Measurements from ENCODE around the gene EIF2AK2. TPM values are rescaled to one million over a fixed set of nuclear protein-coding genes. Genes with fewer than 3 reads are reported as not detected.

The EIF2AK2 gene
- total RNA-seq, 2 experiments from 2014 or later = 113 to 117 TPM

DNA sequence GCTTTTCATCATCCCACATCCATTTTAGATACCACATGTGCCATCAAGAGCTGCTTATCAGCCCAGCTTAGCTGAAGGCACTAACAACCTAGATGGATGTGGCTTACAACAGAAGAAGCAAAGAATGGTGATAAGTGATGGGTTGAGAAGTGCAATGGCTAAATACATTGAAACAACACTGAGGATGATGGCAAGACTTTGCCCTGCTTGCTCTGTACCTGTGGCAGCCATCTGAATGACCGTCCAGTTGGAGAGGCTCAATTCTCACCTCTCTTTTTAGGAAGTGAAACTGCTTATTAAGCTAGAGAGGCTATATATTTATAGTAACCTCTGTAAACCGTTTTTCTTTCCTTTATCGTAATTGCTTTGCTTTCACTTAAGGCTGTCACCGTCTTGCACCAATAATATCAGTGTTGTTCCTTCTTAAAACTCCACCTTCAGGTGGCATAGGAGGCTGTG, 66.7 kb downstream of the EIF2AK2 start:
- DNase-seq = no peak
- CTCF ChIA-PET = no interaction called here
- ATAC-seq = no peak
- Mint-ChIP-seq H3K36me3 (ENCODE audit: low read depth) (peaks cover 32% of the 10 kb centered on the region), H3K9me3 (ENCODE audit: insufficient read depth) (no peaks in the 10 kb centered on the region), H3K4me3 (no peak overlapping the region), H3K27me3 (ENCODE audit: low read depth) (no peaks in the 10 kb centered on the region), H3K27ac (no peak overlapping the region), H3K4me1 (ENCODE audit: low read depth) (no peaks in the 10 kb centered on the region)
- POLR2A ChIA-PET = no interaction called here

GRCh38 chr2:37085731-37086147, 71.0 kb downstream of the EIF2AK2 start:
- DNase-seq = no peak
- ATAC-seq = no peak
- Mint-ChIP-seq H3K27ac (no peak overlapping the region), H3K4me3 (no peak overlapping the region), H3K9me3 (ENCODE audit: insufficient read depth) (no peaks in the 10 kb centered on the region), H3K27me3 (ENCODE audit: low read depth) (no peaks in the 10 kb centered on the region), H3K36me3 (ENCODE audit: low read depth) (peaks cover 30% of the 10 kb centered on the region), H3K4me1 (ENCODE audit: low read depth) (peaks cover 18% of the 10 kb centered on the region)
- ChIA-PET POLR2A (interaction anchor here (1.4 kb wide), 1 partner anchor 71 kb away, joined by 4 read pairs; the partner anchor contains the start of gene EIF2AK2), CTCF (no interaction called here)

GRCh38 chr2:37084797-37085196, 72.0 kb downstream of the EIF2AK2 start:
- no peaks in the 10 kb centered on the region for H3K27me3 Mint-ChIP-seq (ENCODE audit: low read depth)
- no peak overlapping the region for H3K4me3 Mint-ChIP-seq
- ChIA-PET POLR2A (interaction anchor here (1.2 to 1.3 kb wide), 2 partner anchors 11 to 118 kb away, joined by 4 to 5 read pairs; partner anchors contain the start of gene STRN), CTCF (no interaction called here)
- DNase-seq (no peak), ATAC-seq (no peak)
- H3K36me3 Mint-ChIP-seq (ENCODE audit: low read depth) = peaks cover 36% of the 10 kb centered on the region
- H3K9me3 Mint-ChIP-seq (ENCODE audit: insufficient read depth) = no peaks in the 10 kb centered on the region
- H3K27ac Mint-ChIP-seq = no peak overlapping the region
- H3K4me1 Mint-ChIP-seq (ENCODE audit: low read depth) = peaks cover 27% of the 10 kb centered on the region

DNA sequence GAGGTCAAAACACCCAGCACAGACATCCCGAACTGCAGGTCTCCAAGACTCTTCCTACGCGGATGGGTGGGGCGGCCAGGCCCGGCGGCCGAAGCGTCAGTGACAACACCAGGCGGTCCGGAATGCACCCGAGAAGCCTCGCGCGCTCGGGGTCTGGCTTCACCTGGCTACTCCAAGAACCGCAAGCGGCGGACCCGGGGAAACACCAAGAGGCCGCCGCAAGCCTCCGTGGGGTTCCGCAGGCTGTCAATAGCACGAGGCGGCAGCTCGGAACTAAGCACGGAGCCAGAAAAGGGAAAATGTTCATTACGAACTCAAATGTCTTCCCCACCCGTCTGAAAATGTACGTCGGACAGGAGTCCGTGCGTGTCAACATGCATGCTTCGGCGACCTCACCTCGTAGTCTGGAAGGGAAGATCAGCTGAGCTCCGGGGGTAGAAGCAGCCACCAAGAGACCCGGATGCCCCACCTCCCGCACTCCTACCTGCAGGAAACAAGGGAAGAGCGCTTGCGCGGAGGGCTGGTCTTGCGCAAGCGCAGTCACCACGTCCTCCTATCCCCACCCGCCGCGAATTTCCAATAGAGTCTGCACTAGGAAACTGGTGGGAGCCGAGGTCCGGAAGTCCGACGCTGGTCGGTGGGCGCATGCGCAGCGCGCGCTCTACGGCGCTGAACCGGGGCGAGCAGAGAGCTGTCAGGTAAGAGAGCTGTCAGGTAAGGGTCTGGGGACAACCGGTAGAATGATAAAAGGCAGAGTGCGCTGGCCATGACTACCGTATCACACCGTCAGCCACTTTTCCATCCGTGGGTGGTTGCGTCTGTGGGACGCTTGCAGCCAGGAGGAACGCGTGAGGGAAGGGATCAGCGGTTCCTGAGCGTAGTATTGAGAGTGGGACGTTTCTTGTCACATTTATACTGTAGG, 72.6 kb downstream of the EIF2AK2 start, which contains the start of the genes GPATCH11 and HEATR5B:
TSS of gene GPATCH11 (plus strand) at position 646 of the 922 bp plus-strand sequence. CDS start 3,864 bp downstream, outside the sequence.
TSS of gene HEATR5B (minus strand) at position 500 of the 922 bp plus-strand sequence. CDS start 958 bp downstream, outside the sequence.
- H3K4me1 Mint-ChIP-seq (ENCODE audit: low read depth) = peaks cover 31% of the 10 kb centered on the region
- H3K4me3 Mint-ChIP-seq = no peak within 1 kb of the TSS
- H3K36me3 Mint-ChIP-seq (ENCODE audit: low read depth) = peaks cover 37% of the 10 kb centered on the region
- ATAC-seq (peak; percentile 92), DNase-seq (peak; percentile 93)
- no peaks in the 10 kb centered on the region for H3K27me3 Mint-ChIP-seq (ENCODE audit: low read depth)
- POLR2A ChIA-PET = interaction anchor here (0.7 to 1.3 kb wide), 3 partner anchors 12 to 117 kb away, joined by 3 to 5 read pairs (median 4); partner anchors contain the start of gene STRN
- no peak within 1 kb of the TSS for H3K27ac Mint-ChIP-seq
- CTCF ChIA-PET = interaction anchor here (1.3 kb wide), 1 partner anchor 794 kb away, joined by 3 read pairs; no protein-coding TSS in a partner anchor
- no peaks in the 10 kb centered on the region for H3K9me3 Mint-ChIP-seq (ENCODE audit: insufficient read depth)

GRCh38 chr2:37080689-37081088, 76.1 kb downstream of the EIF2AK2 start:
- no peaks in the 10 kb centered on the region for H3K9me3 Mint-ChIP-seq (ENCODE audit: insufficient read depth)
- peak overlapping the region; percentile 24 for H3K4me3 Mint-ChIP-seq
- H3K27ac Mint-ChIP-seq = peak overlapping the region; percentile 74
- H3K27me3 Mint-ChIP-seq (ENCODE audit: low read depth) = no peaks in the 10 kb centered on the region
- ATAC-seq = no peak
- peaks cover 44% of the 10 kb centered on the region for H3K36me3 Mint-ChIP-seq (ENCODE audit: low read depth)
- POLR2A ChIA-PET = interaction anchor here (1.3 kb wide), 1 partner anchor 76 kb away, joined by 4 read pairs; the partner anchor contains the start of gene EIF2AK2
- peaks cover 31% of the 10 kb centered on the region for H3K4me1 Mint-ChIP-seq (ENCODE audit: low read depth)
- CTCF ChIA-PET = no interaction called here
- no peak for DNase-seq

- no peak for DNase-seq
- H3K27me3 Mint-ChIP-seq (ENCODE audit: low read depth) = no peaks in the 10 kb centered on the region
- POLR2A ChIA-PET = no interaction called here
- ATAC-seq = no peak
- no peaks in the 10 kb centered on the region for H3K9me3 Mint-ChIP-seq (ENCODE audit: insufficient read depth)
- peak overlapping the region; percentile 65 for H3K27ac Mint-ChIP-seq
- CTCF ChIA-PET = no interaction called here
- peaks cover 44% of the 10 kb centered on the region for H3K36me3 Mint-ChIP-seq (ENCODE audit: low read depth)
- H3K4me3 Mint-ChIP-seq = no peak overlapping the region
- H3K4me1 Mint-ChIP-seq (ENCODE audit: low read depth) = peaks cover 31% of the 10 kb centered on the region
Measured at GRCh38 chr2:37080266-37080665, 76.5 kb downstream of the EIF2AK2 start.

DNA sequence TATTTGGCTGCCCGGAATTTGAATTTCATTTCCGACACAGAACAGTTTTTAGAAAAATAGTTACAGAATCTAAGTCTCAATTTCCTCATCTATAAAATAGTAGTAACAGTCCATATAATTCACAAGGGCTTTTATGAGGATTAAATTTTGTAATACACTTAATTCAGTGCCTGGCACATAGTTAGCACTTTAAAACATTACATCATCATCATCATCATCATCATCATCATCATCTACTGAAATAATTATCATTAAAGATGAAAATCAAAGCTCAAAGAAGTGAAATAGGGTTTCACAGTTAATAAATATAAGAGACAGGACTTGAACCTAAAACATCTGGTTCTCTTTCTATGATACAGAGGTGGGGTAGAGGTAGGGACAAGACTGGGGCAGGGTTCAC, 85.8 kb downstream of the EIF2AK2 start:
- CTCF ChIA-PET = no interaction called here
- peaks cover 7% of the 10 kb centered on the region for H3K4me1 Mint-ChIP-seq (ENCODE audit: low read depth)
- H3K9me3 Mint-ChIP-seq (ENCODE audit: insufficient read depth) = no peaks in the 10 kb centered on the region
- ATAC-seq = no peak
- POLR2A ChIA-PET = no interaction called here
- DNase-seq = no peak
- H3K36me3 Mint-ChIP-seq (ENCODE audit: low read depth) = peaks cover 46% of the 10 kb centered on the region
- no peak overlapping the region for H3K27ac Mint-ChIP-seq
- H3K4me3 Mint-ChIP-seq = no peak overlapping the region
- no peaks in the 10 kb centered on the region for H3K27me3 Mint-ChIP-seq (ENCODE audit: low read depth)

GRCh38 chr2:37068686-37069085, 88.1 kb downstream of the EIF2AK2 start:
- no peak overlapping the region for H3K27ac Mint-ChIP-seq
- CTCF ChIA-PET = interaction anchor here (1.3 kb wide), 1 partner anchor 9 kb away, joined by 3 read pairs; no protein-coding TSS in a partner anchor
- no peaks in the 10 kb centered on the region for H3K9me3 Mint-ChIP-seq (ENCODE audit: insufficient read depth)
- peaks cover 47% of the 10 kb centered on the region for H3K36me3 Mint-ChIP-seq (ENCODE audit: low read depth)
- H3K4me1 Mint-ChIP-seq (ENCODE audit: low read depth) = peaks cover 7% of the 10 kb centered on the region
- ATAC-seq (no peak), DNase-seq (no peak)
- H3K4me3 Mint-ChIP-seq = no peak overlapping the region
- POLR2A ChIA-PET = interaction anchor here (0.6 kb wide), 1 partner anchor 15 kb away, joined by 3 read pairs; no protein-coding TSS in a partner anchor
- no peaks in the 10 kb centered on the region for H3K27me3 Mint-ChIP-seq (ENCODE audit: low read depth)

DNA sequence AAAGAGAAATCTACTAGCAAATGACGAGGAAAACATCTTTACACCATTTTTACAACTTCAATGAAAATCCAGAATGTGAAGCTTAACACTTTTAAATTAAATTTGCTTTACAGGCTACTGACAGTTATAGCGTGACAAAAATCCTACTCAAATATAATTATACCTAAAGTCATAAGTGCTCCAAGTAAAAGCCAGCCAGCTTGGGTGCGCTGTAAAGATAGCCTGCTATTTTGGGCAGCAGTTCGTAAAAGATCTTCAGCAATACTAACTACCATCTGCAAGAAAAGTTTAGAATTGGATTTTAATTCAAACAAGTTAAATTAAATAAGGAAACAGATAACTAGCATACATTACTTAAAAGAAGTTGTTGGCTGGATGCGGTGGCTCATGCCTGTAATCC, 95.0 kb downstream of the EIF2AK2 start:
- DNase-seq (no peak), ATAC-seq (no peak)
- Mint-ChIP-seq H3K9me3 (ENCODE audit: insufficient read depth) (no peaks in the 10 kb centered on the region), H3K36me3 (ENCODE audit: low read depth) (peaks cover 42% of the 10 kb centered on the region), H3K4me3 (no peak overlapping the region), H3K27me3 (ENCODE audit: low read depth) (no peaks in the 10 kb centered on the region), H3K4me1 (ENCODE audit: low read depth) (peaks cover 2% of the 10 kb centered on the region), H3K27ac (no peak overlapping the region)
- ChIA-PET POLR2A (no interaction called here), CTCF (no interaction called here)

DNA sequence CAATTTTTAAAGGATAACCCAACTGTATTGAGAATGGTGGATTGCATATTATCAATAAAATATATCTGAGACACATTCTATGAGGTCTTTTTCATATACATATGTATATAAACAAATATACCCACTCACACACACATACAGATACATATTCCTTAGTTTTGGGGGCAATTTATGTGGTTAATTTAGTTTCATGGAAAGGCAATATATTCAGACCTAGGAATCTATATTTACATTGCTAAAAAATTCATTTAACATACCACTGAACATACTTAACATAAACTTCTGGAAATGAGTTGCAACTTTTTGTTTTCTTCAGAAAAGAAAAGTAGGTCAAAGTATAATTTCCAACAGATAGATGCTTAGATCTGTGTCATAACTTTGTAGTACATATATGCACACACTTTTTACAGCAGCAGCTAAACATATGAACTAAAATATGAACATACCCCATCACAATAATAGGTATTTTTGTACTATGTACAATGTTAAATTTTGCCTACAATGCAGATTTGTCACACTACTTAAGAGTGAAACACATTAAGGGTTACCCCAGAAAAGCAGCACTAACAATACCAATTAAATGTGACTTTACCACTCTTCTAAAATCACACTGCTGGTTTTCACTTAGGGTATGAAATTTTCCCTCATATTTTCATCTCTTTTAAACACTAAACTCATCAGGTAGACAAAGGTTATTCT, 95.6 kb downstream of the EIF2AK2 start:
- no peak overlapping the region for H3K27ac Mint-ChIP-seq
- no peak overlapping the region for H3K4me3 Mint-ChIP-seq
- peaks cover 2% of the 10 kb centered on the region for H3K4me1 Mint-ChIP-seq (ENCODE audit: low read depth)
- DNase-seq (no peak), ATAC-seq (no peak)
- H3K27me3 Mint-ChIP-seq (ENCODE audit: low read depth) = no peaks in the 10 kb centered on the region
- ChIA-PET POLR2A (no interaction called here), CTCF (no interaction called here)
- H3K36me3 Mint-ChIP-seq (ENCODE audit: low read depth) = peaks cover 43% of the 10 kb centered on the region
- no peaks in the 10 kb centered on the region for H3K9me3 Mint-ChIP-seq (ENCODE audit: insufficient read depth)

DNA sequence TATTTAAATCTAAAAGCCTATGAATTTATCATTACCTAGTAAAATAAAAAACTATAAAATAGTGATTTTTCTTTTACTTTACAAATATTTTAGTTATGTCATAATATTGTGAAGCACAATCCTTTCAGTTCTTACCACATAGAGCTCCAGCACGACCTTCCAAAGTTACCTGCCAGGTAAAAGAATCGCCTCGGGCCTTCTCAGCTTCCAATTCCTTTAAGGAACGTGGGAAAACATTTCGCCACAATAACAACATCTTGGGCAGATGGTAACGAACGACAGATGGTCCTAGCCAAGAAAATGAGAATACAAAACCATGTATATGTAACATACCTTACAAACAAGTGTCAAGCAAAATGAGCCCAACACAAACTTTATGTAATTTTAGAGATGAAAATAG, 96.3 kb downstream of the EIF2AK2 start:
- Mint-ChIP-seq H3K4me1 (ENCODE audit: low read depth) (peaks cover 2% of the 10 kb centered on the region), H3K27me3 (ENCODE audit: low read depth) (no peaks in the 10 kb centered on the region), H3K4me3 (no peak overlapping the region), H3K9me3 (ENCODE audit: insufficient read depth) (no peaks in the 10 kb centered on the region), H3K36me3 (ENCODE audit: low read depth) (peaks cover 41% of the 10 kb centered on the region), H3K27ac (no peak overlapping the region)
- ATAC-seq (no peak), DNase-seq (no peak)
- CTCF ChIA-PET = no interaction called here
- POLR2A ChIA-PET = no interaction called here

GRCh38 chr2:37059841-37060240, 96.9 kb downstream of the EIF2AK2 start:
- H3K36me3 Mint-ChIP-seq (ENCODE audit: low read depth) = peaks cover 38% of the 10 kb centered on the region
- ChIA-PET CTCF (no interaction called here), POLR2A (no interaction called here)
- ATAC-seq = no peak
- peaks cover 2% of the 10 kb centered on the region for H3K4me1 Mint-ChIP-seq (ENCODE audit: low read depth)
- no peaks in the 10 kb centered on the region for H3K27me3 Mint-ChIP-seq (ENCODE audit: low read depth)
- H3K9me3 Mint-ChIP-seq (ENCODE audit: insufficient read depth) = no peaks in the 10 kb centered on the region
- H3K4me3 Mint-ChIP-seq = no peak overlapping the region
- no peak for DNase-seq
- no peak overlapping the region for H3K27ac Mint-ChIP-seq
